Stimulated activated naive CD4-positive, alpha-beta T cell (primary cell): ENCODE results near the gene RP9.
"Not testable (repeated sequence)": the region's sequence is repeated elsewhere in the genome, so short reads cannot be mapped to it uniquely, and the experiment has no call there.

Experiments
- DNase-seq, 6 experiments: peaks; one replicate each; lab custom pipeline; 2025; lab: John Stamatoyannopoulos, UW

The RP9 gene

DNA sequence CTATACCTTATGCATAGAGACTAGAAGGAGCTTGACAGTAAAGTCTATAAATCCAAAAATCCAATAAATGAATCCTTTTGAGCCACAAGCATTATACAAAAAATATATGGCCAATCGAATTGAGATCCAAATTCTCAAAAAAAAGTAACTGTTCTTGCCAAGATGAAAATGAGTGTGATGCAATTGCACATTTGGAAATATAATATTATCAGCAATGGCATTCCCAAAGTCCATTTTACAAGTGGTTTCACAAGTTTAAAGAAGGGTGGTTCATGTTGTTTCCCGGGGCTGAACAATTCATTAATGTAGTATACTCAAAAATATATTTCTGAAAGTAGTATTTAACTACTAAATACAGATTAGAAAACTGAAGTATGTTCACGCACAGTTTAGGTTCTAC, 7.3 kb downstream of the RP9 start:
- DNase-seq, result no peak

DNA sequence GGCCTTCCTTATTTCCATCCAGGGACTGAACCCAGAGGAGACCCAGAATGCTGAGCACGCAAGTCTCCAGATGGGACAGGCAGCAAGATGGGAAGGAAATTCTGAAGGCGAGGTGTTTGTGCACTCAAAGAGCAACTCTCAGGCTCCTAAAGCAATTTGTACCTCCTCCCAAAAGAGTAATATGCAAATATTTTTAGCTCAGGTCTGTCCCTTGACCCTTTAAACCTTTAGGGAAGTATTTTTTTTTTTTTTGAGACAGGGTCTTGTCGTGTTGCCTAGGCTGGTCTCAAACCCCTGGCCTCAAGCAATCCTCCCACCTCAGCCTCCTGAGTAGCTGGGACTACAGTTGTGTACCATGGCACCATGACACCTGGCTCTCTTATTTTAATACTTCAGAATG, 8.4 kb downstream of the RP9 start:
- DNase-seq, result no peak

DNA sequence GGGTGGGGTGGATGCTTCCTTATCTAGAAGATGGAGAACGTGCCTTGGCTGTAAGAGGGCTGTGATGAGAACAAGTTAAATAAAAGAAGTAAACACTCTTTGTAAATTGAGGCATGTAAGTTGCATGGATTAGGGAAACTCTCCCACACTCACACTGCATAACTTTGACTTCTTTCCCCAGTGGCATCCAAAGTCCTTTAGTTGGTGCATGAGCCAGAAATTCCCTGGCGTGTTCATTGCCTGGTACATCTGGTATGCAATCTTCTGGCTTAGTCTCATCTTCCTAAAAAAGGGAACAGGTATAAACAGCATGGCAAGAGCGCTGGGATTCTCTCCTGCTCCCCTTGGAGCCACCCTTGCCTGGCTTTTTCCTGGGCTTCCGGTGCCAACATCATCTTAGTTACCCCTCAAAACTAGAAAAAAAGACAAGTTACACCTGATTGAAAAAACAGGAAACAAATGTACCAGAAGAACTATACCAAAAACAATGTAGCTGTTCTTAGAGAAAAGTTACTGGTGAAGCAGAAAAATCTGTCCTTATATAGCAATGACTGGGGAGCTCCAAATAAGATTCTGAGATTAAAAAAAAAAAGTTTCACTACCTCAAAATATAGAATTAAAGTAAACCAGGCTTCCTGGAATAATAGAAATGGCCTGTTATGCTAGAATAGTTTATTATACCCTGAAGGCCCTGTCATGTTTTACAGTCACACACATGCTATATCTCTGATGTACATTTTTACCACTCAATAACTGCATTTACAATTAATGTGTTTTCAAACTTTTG, 9.9 kb downstream of the RP9 start:
- DNase-seq, result no peak

DNA sequence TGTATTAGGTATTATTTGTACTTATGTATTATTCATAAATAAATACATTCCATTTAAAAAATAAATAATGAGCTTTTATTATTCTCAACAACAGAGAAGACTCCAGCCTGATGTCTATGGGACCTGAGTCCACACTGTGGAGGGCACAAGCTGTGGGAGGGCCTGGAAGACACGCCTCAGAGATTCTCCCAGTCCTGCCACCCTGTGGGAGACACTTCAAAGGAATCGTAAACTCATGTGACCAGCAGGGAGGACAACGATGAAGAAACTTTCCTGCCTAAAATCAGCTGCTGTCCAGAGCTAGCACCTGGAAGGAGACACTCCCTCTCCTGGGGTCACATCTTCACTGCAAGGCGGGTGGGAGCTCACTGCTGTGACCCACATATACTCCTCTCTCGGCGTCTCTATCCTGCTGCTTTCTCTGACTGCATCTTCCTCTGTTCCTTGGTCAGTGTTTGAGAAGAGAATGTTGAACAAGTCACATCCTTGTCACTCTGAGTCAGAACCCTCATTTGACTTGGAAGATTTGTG, 14.4 kb downstream of the RP9 start:
- DNase-seq, result not testable (repeated sequence)

DNA sequence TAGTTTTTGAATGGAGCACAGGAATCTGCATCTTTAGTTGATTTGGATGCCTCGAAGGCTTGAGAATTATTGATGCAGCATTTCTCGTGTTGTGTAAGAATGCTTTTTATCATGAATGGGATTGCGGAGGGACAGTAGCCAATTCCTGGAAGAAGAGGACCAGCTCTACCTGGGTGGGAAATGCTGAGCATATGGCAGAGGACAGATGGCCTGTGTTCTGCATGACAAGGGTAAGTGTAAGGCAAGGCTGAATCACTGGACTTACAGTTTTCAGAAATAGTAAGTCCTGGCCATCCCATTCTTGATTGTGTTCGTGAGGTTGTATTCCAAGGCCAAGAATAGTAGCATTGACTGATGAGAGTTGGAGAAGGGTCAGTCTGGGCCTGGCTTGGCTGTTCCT, 15.9 kb downstream of the RP9 start:
- DNase-seq, result no peak

DNA sequence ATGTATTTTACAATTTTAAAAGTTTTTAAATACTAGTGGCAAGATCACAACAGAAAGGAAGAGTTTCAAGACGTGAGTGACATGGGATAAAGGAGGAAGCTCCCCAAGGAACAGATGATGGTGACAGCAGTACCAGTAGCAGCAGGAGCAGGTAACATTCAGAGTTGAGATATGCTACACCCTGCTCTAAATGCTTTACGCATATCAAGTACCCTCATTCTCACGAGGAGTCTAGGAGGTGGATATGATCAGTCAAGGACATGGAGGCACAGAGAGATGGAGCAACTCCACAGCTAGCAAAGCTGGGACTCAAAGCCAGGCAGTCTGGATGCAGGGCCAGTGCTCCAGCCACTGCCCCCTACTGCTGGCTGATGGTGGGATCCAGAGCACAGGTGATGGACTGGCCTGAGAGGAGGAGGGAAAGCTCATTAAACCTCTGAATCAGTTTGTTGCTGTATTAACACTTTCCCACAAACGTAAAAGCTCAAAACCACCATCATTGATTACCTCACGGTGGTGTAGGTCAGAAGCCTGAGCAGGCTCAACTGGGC, 17.5 kb downstream of the RP9 start:
- no peak for DNase-seq

DNA sequence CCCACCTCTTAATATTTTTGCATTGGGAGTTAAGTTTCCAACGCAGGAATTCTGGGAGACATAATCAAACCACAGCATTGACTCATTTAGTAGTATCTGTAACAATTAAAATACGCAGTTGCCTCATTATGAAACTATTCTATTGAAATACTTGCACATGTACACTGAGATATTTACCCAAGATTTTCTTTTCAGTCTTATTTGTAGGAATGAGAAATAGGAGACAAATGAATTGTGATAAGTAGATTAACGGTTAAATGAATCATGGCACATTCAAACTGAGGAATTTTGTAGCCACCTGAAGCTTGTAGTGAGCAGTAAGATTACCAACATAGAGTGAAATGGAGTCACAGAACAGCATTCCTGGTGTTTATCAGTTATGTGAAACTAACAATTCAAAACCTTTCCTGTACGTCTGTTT, 18.1 kb downstream of the RP9 start:
- DNase-seq, result no peak

DNA sequence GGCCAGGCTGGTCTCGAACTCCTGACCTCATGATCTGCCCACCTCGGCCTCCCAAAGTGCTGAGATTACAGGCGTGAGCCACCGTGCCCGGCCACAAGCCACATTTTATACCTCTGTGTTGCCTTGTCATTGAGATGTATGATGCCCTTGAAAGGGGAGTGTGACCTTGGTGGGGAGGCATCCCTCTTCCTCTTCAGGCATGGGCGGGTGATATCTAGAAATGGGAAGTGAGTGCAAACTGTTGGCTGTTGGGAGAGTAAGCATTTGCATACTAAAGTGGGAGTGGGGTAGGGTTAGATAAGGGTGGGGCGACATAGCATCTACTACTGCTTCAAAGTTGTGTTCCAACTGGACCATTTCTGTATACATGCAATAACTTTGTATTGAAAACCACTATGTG, 20.1 kb downstream of the RP9 start:
- DNase-seq, result no peak

DNA sequence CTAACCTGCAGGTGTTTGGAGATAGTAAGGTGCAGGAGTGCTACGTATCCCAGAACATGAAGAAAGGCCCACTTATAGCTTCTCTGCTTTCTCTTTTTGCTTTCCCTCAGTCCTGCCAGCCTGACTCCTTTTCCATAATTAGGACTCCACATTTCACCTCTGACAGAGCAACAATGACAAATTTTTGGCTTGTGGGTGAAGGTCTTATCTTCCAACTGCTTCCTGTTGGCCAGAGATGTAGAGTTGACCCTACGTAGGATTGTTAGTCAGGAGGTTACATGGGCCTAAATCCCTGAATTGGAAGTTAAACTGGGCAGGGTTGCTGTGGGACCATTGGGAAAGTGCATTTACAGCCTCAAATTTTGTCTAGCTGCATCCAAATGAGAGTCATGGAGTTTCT, 21.3 kb downstream of the RP9 start:
- no peak for DNase-seq

DNA sequence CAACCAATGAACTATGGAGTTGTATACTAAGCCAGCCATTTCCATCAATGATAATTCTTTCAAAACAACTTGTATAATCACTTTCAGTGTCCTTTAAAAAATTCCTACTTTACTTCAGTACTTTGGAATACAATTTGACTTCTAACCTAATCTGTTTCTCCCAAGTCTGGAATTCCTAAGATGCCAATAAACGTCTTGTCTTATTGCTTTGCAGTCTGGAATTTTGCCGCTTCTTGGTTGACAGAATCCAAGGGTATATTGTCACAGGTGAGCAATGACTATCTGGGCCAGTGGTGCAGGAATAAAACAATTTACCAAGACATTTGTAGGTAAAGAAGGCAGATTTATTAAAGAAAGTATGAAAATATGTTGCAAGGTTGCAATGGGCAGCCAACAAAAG, 21.8 kb downstream of the RP9 start:
- DNase-seq, result no peak

DNA sequence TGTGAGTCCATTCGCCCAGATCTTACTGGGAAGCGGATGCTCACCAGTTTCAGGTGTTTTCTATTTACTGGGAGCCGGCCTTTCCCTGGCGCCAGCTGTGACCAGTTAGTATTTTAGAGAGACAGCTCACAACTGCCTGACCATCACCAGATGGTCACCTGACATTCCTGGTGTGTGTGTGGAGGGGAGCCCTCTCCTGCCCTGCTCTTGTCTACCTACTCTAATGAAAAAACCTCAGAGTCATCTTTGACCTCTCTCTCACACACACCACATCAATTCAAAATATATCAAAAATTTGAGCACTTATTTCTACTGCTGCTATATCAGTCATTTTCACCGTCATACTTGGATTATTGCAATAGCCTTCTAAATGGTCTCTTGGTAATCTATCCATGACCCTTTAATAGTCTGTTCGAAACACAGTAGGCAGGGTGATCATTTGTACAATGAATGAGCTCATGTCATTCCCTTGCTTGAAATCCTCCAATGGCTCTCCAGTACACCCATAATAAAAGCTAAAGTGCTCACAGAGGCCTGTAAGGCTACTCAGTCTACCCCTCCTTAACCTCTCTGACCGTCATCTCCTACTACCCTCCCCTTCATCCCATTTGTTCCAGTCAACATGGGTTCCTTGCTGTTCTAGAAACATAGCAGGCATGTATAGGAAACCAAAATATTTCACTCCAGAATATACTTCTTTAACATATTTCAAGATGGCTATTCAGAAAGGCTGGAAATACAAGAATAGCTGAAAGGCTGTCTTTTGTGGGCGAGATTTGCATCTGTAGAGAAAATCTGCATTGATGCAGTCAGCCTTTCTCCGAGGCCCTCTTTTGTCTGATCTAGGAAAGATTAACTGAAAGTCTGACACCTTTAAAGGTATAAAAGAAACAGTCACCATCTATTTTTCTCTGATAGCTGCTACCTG, 29.2 kb downstream of the RP9 start:
- no peak for DNase-seq

DNA sequence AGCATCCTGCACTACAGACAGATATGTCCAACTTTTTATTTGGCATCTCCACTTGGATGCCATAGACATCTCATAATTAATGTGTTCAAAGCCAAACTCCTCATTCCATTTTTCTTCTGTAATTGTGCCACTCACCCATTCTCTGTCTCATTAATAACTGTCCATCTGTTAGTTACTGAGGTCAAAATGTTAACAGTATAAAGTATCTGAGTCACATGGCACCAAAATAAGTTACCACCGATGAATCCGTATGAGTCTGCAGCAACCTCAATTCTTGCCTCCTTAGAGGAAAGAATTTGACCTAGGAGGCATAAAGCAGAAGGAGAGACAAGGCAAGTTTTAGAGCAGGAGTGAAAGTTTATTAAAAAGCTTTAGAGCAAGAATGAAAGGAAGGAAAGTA, 30.1 kb downstream of the RP9 start:
- no peak for DNase-seq

DNA sequence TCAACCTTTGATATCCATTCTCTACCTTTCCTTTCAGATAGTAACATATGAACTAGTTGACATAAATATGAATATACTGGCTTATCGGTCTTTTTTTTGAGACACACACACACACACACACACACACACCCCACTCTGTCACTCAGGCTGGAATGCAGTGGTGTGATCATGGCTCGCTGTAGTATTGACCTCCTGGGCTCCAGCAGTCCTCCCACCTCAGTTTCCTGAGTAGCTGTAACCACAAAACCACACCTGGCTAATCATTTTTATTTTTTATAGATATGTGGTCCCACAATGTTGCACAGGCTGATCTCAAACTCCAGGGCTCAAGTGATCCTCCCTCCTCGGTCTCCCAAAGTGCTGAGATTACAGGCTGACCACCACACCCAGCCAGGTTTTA, 32.5 kb downstream of the RP9 start:
- DNase-seq, result no peak

DNA sequence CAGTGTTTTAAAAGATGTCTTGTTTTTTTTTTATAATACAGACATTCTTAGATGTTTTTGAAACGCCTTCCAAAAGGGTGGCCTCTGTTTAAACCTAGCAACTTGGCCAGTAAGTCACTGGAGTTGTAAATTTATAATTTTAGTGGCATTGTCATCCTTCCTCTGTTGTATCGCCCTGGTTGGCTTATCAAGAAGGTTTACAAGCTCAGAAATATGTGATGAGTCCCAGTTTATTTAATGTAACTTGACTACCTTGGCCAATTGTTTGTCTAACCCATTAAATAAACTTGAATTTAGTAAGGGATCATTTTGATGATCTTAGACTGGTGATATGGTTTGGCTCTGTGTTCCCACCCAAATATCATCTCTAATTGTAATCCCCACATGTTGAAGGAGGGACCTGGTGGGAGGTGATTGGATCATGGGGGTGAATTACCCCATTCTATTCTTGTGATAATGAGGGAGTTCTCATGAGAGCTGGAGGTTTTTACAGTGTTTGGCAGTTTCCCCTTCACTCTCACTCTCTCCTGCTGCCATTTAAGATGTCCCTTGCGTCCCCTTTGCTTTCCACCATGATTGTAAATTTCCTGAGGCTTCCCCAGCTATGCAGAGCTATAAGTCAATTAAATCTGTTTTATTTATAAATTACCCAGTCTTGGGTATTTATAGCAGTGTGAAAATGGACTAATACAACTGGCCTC, 33.2 kb downstream of the RP9 start:
- no peak for DNase-seq

DNA sequence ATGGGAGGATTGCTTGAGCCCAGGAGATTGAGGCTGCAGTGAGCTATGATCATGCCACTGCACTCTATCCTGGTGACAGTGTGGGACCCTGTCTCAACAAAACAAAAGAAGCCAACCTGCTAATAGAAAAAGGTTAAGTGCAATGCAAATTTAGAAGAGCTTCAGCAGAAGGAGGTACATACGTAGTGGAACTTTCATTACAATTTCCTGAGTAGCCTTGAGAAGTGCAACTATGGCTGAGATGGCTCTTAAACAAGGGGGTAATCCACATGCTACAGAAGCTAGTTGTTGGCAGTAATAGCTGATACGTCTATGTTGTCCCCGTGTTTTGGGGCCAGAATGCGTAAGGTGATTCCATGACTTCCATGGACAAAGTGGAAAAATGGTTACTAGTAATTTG, 36.0 kb downstream of the RP9 start:
- no peak for DNase-seq

DNA sequence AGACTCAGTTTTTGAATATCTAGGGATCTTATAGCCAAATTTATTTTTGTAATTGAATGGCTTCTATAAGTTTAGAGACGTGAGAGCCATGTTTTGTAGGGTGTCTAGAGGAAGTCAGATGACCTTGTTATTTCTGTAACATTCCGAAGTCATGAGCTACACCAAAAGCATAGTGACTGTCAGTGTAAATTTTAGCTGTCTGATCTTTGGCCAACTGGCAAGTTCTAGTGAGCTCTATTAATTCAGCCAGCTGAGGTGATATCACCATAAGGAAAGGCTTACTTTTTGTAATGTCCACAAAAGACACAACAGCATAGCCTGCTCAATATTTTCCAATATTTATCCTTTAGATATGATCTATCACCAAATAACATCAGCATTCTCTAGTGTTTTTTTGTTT, 36.7 kb downstream of the RP9 start:
- DNase-seq, result no peak

DNA sequence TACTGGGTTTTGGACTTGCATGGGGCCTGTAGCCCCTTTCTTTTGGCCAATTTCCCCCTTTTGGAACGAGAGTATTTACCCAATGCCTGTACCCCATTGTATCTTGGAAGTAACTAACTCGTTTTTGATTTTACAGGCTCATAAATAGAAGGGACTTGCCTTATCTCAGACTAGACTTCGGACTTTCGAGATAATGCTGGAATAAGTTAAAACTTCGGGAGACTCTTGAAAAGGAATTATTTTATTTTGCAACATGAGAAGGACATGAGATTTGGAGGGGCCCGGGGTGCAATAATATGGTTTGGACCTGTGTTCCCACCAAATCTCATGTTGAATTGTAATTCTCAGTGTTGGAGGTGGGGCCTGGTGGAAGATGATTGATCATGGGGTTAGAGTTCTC, 38.4 kb downstream of the RP9 start:
- DNase-seq, result no peak

DNA sequence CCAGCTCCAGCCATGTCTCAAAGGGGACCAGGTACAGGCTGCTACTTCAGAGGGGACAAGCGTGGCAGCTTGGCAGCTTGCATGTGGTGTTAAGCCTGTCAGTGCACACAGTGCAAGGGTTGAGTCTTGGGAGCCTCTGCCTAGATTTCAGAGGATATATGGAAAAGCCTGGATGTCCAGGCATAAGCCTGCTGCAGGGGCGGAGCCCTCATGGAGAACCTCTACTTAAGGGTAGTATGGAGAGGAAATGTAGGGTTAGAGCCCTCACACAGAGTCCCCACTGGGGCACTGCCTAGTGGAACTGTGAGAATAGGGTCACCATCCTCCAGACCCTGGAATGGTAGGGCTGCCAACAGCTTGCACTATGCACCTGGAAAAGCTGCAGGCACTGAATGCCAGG, 38.9 kb downstream of the RP9 start:
- no peak for DNase-seq

DNA sequence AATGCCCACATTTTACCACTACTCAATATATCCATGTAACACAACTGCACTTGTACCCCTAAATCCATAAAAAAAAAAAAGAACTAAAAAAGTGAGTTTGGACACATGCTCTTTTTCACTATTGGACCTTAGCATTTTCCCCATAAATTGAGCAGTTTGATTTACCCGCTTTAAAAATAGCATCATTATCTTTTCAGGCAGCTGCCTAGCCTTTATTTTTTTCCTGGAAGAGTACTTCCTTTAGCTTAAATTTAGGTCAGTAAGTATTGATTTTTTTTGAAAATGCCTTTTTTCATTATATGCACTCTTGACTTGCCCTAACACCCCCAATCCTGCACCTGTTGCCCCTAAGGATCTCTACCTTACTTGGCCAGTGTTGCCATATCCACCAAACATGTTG, 41.3 kb downstream of the RP9 start:
- no peak for DNase-seq

DNA sequence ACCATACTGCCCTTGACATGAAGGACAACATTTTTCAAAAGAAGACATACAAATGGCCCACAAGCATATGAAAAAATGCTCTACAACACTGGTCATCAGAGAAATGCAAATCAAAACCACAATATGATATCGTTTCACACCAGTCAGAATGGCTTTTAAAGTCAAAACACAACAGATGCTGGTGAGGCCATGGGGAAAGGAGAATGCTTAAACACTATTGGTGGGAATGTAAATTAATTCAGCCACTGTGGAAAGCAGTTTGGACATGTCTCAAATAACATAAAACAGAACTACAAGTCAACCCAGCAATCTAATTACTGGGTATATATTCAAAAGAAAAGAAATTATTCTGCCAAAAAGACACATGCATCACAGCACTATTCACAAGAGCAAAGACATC, 42.4 kb downstream of the RP9 start:
- DNase-seq, result no peak

DNA sequence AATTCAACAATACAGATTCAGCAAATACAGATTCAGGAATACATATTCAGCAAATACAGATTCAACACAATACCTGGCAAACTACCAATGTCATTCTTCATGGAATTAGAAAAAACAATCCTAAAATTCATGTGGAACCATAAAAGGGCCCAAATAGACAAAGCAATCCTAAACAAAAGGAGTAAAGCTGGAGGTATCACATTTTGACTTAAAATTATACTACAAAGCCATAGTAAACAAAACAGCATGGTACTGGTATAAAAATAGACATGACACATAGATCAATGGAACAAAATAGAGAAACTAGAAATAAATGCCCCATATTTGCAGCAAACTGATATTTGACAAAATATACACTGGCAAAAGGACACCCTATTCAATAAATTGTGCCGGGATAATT, 43.2 kb downstream of the RP9 start:
- no peak for DNase-seq

DNA sequence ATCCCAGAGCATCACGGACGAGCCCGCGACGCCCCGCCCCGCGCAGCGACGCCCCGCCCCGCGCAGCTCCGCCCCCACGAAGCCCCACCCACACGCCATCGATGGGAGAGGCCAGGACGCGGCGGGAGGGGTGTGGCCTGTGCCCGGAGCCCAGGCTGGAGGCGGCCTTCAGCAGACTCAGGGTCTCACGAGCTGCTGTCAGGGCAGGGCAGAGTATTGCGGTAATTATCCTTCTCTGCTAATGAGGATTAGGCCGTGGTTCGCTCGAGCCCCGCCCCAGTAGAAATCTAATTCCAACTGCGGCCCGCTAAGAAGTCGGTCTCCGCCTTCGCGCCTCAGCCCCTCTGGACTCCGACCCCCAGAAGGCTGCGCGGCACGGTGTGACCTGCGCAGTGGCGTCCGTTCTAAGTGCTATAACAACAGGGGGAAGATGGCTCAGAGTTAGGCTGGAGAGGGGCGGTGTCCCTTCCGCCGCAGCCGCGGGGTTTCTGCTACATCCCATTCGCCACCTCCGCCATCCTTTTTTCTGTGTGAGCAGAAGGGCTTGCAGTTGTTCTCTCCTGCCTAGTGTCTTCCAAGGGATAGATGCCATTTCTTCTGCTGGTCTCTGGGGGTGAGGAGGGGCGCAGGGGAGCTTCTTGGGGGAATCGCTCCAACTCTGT, 46.3 kb downstream of the RP9 start:
- peak; percentile 86 to 99 (median 93) for DNase-seq
